ENCODE measurements around the gene EFNA5. TPM values are rescaled to one million over a fixed set of nuclear protein-coding genes. Genes with fewer than 3 reads are reported as not detected.
A peak's percentile ranks its signal among the peaks of the same experiment; 100 is the strongest.

EFNA5 gene
- total and polyA plus RNA-seq, 4 donors: 0.14 to 0.93 (median 0.54) TPM

DNA sequence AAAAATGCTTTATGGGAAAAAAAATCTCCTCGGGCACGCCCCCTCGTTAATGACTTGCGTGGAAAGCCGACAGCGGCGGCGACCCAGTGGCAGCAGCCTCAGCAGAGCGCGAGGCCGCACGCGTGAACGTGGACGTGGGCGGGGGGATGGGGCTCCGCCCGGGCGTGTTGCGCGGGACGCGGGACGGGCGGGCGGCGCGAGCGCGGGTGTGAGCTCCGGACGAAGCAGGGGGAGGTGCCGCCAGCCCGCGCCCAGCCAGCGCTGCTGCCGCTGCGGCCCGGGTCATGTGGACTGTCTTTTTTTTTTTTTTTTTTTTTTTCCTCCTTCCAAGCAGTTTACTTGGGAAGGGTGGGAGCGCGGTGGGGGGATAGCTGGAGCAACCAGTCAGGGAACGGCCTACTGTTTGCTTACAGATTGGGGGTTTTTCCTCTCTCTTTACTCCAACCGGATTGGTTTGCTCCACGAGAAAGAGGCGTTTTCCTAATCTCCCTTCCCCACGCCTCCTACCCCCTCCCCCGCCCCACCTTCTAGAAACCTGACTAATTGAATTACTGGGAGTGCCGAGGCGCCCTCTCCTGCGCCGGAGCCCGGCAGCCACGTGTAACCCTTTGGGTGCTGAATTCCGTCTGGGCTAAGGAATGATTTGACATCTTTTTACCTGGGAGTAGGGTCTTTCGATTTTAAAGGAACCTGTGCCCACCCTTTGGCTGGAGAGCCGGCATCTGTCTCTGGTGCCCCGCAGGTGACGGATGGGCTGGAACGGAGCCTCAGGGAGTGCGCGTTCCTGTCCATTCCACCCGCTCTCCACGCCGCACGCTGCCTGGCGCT lies 1.7 kb upstream of the EFNA5 start:
- Histone ChIP-seq H3K36me3 (ENCODE audit: control insufficient read depth in 4 of 4, insufficient read depth in 3 of 4, low read depth in 1 of 4, low read length in 3 of 4) (no peaks in the 10 kb centered on the region), H3K9me3 (ENCODE audit: control insufficient read depth in 4 of 4, low read length in 3 of 4) (no peaks in the 10 kb centered on the region), H3K9ac (ENCODE audit: low read depth in 1 of 2, low read length in 2 of 2) (no peak overlapping the region), H3K27ac (ENCODE audit: low read depth in 1 of 2, low read length in 2 of 2) (peak overlapping the region in 1 of 2 donors; percentile 31), H3K4me1 (ENCODE audit: control insufficient read depth in 4 of 4, insufficient read depth in 4 of 4, low read length in 3 of 4) (peaks cover 19 to 57% (median 45%) of the 10 kb centered on the region in 4 donors), H3K27me3 (ENCODE audit: control insufficient read depth in 4 of 4, insufficient read depth in 4 of 4, low read length in 3 of 4) (peaks cover 0 to 9% (median 5%) of the 10 kb centered on the region in 4 donors), H3K4me3 (ENCODE audit: low read depth in 1 of 3, low read length in 3 of 3) (peak overlapping the region; percentile 7 to 72 (median 59))
- WGBS: 1% methylated on average over 66 of the region's 66 CpGs
- DNase-seq (ENCODE audit: low spot score): peak; percentile 41
- TF ChIP-seq NR2F2 (IDR thresholded peaks at IDR 0.05) (no peak), RAD21 (IDR thresholded peaks at IDR 0.05) (no peak), YY1 (IDR thresholded peaks at IDR 0.05) (no peak), TAF1 (conservative IDR thresholded peaks at IDR 0.05) (no peak), FOXA2 (IDR thresholded peaks at IDR 0.05) (no peak), GABPA (IDR thresholded peaks at IDR 0.05 in 1 of 2, conservative IDR thresholded peaks at IDR 0.05 in 1 of 2) (no peak), HNF4G (IDR thresholded peaks at IDR 0.05) (no peak), RXRA (IDR thresholded peaks at IDR 0.05) (no peak), FOXA1 (IDR thresholded peaks at IDR 0.05) (no peak), HNF4A (conservative IDR thresholded peaks at IDR 0.05) (no peak), SP1 (IDR thresholded peaks at IDR 0.05) (no peak)
- TF ChIP-seq, protein P1, sequence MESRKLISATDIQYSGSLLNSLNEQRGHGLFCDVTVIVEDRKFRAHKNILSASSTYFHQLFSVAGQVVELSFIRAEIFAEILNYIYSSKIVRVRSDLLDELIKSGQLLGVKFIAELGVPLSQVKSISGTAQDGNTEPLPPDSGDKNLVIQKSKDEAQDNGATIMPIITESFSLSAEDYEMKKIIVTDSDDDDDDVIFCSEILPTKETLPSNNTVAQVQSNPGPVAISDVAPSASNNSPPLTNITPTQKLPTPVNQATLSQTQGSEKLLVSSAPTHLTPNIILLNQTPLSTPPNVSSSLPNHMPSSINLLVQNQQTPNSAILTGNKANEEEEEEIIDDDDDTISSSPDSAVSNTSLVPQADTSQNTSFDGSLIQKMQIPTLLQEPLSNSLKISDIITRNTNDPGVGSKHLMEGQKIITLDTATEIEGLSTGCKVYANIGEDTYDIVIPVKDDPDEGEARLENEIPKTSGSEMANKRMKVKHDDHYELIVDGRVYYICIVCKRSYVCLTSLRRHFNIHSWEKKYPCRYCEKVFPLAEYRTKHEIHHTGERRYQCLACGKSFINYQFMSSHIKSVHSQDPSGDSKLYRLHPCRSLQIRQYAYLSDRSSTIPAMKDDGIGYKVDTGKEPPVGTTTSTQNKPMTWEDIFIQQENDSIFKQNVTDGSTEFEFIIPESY (IDR thresholded peaks at IDR 0.05): no peak
- TF ChIP-seq, protein P2, sequence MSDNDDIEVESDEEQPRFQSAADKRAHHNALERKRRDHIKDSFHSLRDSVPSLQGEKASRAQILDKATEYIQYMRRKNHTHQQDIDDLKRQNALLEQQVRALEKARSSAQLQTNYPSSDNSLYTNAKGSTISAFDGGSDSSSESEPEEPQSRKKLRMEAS (IDR thresholded peaks at IDR 0.05): no peak
- TF ChIP-seq, protein P3, sequence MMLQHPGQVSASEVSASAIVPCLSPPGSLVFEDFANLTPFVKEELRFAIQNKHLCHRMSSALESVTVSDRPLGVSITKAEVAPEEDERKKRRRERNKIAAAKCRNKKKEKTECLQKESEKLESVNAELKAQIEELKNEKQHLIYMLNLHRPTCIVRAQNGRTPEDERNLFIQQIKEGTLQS (IDR thresholded peaks at IDR 0.05): no peak
- TF ChIP-seq, protein P4, sequence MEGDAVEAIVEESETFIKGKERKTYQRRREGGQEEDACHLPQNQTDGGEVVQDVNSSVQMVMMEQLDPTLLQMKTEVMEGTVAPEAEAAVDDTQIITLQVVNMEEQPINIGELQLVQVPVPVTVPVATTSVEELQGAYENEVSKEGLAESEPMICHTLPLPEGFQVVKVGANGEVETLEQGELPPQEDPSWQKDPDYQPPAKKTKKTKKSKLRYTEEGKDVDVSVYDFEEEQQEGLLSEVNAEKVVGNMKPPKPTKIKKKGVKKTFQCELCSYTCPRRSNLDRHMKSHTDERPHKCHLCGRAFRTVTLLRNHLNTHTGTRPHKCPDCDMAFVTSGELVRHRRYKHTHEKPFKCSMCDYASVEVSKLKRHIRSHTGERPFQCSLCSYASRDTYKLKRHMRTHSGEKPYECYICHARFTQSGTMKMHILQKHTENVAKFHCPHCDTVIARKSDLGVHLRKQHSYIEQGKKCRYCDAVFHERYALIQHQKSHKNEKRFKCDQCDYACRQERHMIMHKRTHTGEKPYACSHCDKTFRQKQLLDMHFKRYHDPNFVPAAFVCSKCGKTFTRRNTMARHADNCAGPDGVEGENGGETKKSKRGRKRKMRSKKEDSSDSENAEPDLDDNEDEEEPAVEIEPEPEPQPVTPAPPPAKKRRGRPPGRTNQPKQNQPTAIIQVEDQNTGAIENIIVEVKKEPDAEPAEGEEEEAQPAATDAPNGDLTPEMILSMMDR (IDR thresholded peaks at IDR 0.05; ENCODE audit: low read depth, low read length, missing input control): no peak
- TF ChIP-seq, protein P5, sequence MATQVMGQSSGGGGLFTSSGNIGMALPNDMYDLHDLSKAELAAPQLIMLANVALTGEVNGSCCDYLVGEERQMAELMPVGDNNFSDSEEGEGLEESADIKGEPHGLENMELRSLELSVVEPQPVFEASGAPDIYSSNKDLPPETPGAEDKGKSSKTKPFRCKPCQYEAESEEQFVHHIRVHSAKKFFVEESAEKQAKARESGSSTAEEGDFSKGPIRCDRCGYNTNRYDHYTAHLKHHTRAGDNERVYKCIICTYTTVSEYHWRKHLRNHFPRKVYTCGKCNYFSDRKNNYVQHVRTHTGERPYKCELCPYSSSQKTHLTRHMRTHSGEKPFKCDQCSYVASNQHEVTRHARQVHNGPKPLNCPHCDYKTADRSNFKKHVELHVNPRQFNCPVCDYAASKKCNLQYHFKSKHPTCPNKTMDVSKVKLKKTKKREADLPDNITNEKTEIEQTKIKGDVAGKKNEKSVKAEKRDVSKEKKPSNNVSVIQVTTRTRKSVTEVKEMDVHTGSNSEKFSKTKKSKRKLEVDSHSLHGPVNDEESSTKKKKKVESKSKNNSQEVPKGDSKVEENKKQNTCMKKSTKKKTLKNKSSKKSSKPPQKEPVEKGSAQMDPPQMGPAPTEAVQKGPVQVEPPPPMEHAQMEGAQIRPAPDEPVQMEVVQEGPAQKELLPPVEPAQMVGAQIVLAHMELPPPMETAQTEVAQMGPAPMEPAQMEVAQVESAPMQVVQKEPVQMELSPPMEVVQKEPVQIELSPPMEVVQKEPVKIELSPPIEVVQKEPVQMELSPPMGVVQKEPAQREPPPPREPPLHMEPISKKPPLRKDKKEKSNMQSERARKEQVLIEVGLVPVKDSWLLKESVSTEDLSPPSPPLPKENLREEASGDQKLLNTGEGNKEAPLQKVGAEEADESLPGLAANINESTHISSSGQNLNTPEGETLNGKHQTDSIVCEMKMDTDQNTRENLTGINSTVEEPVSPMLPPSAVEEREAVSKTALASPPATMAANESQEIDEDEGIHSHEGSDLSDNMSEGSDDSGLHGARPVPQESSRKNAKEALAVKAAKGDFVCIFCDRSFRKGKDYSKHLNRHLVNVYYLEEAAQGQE (IDR thresholded peaks at IDR 0.05): no peak

Data from liver (tissue), 9 donors.